ENCODE data around the gene GPR34. TPM values are rescaled to one million over a fixed set of nuclear protein-coding genes. Genes with fewer than 3 reads are reported as not detected.
"Not testable (repeated sequence)": the region's sequence is repeated elsewhere in the genome, so short reads cannot be mapped to it uniquely, and the experiment has no call there.

The GPR34 gene
- polyA plus RNA-seq, 2 of the 4 experiments (the other 2 are of a cell fraction), result 0.23 TPM; not detected in 1

- ATAC-seq, result no peak
- FAIRE-seq, result no peak
- WGBS (ENCODE audit: missing lambda C conversion rate), result 93% methylated on average over 12 of the region's 12 CpGs
- H3K4me3 ChIP-seq, result no peak overlapping the region
- H3K4me2 ChIP-seq, result no peak overlapping the region
- no peak for TF ChIP-seq KDM1A (IDR thresholded peaks at IDR 0.05; ENCODE audit: low read depth)
- TF ChIP-seq NPAS2 (CRISPR knock-in tag; IDR thresholded peaks at IDR 0.05; ENCODE audit: borderline replicate concordance), result no peak
- no peak for TF ChIP-seq FOSL2 (IDR thresholded peaks at IDR 0.05)
- no peak for TF ChIP-seq FOSL2 (CRISPR knock-in tag; IDR thresholded peaks at IDR 0.05)
- TF ChIP-seq JUNB (IDR thresholded peaks at IDR 0.05), result no peak
- TF ChIP-seq TFCP2L1 (CRISPR knock-in tag; IDR thresholded peaks at IDR 0.05), result no peak
- TF ChIP-seq MYC (IDR thresholded peaks at IDR 0.05; ENCODE audit: borderline replicate concordance, low read length), result no peak
- H3K4me1 ChIP-seq, result no peaks in the 10 kb centered on the region
- CTCF ChIA-PET, result no interaction called here
- no peak for DNase-seq (ENCODE audit: low read depth in 1 of 2, low spot score in 1 of 2)
- no peak overlapping the region for H3K27ac ChIP-seq
- POLR2A ChIA-PET, result no interaction called here
- H3K9me3 ChIP-seq, result peaks cover 3% of the 10 kb centered on the region; the same call in 1 of the 3 replicates
These were observed 28.1 kb downstream of the GPR34 start for GRCh38 chrX:41716767-41717473.

- no peak for TF ChIP-seq EHMT2 (IDR thresholded peaks at IDR 0.05; ENCODE audit: low read depth)
- no peak for TF ChIP-seq PHF8 (IDR thresholded peaks at IDR 0.05; ENCODE audit: borderline replicate concordance, low read depth)
- TF ChIP-seq KDM1A (IDR thresholded peaks at IDR 0.05; ENCODE audit: low read depth), result no peak
- TF ChIP-seq HDAC2 (IDR thresholded peaks at IDR 0.05), result no peak
- TF ChIP-seq JUNB (IDR thresholded peaks at IDR 0.05), result no peak
- TF ChIP-seq, protein P1, sequence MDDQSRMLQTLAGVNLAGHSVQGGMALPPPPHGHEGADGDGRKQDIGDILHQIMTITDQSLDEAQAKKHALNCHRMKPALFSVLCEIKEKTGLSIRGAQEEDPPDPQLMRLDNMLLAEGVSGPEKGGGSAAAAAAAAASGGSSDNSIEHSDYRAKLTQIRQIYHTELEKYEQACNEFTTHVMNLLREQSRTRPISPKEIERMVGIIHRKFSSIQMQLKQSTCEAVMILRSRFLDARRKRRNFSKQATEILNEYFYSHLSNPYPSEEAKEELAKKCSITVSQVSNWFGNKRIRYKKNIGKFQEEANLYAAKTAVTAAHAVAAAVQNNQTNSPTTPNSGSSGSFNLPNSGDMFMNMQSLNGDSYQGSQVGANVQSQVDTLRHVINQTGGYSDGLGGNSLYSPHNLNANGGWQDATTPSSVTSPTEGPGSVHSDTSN (IDR thresholded peaks at IDR 0.05), result no peak
- no peak for TF ChIP-seq NFE2L2 (conservative IDR thresholded peaks at IDR 0.05; ENCODE audit: low read length)
- TF ChIP-seq, protein P2, sequence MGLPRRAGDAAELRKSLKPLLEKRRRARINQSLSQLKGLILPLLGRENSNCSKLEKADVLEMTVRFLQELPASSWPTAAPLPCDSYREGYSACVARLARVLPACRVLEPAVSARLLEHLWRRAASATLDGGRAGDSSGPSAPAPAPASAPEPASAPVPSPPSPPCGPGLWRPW (IDR thresholded peaks at IDR 0.05), result no peak
- no peak for TF ChIP-seq RFX5 (IDR thresholded peaks at IDR 0.05)
- TF ChIP-seq GATA3 (IDR thresholded peaks at IDR 0.05; ENCODE audit: borderline replicate concordance), result no peak
- TF ChIP-seq, protein P3, sequence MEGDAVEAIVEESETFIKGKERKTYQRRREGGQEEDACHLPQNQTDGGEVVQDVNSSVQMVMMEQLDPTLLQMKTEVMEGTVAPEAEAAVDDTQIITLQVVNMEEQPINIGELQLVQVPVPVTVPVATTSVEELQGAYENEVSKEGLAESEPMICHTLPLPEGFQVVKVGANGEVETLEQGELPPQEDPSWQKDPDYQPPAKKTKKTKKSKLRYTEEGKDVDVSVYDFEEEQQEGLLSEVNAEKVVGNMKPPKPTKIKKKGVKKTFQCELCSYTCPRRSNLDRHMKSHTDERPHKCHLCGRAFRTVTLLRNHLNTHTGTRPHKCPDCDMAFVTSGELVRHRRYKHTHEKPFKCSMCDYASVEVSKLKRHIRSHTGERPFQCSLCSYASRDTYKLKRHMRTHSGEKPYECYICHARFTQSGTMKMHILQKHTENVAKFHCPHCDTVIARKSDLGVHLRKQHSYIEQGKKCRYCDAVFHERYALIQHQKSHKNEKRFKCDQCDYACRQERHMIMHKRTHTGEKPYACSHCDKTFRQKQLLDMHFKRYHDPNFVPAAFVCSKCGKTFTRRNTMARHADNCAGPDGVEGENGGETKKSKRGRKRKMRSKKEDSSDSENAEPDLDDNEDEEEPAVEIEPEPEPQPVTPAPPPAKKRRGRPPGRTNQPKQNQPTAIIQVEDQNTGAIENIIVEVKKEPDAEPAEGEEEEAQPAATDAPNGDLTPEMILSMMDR (IDR thresholded peaks at IDR 0.05), result no peak
- TF ChIP-seq SMC3 (IDR thresholded peaks at IDR 0.05), result no peak
- DNase-seq (ENCODE audit: low read depth in 1 of 2, low spot score in 1 of 2) (no peak), FAIRE-seq (no peak), ATAC-seq (no peak)
- Histone ChIP-seq H3K4me3 (no peak overlapping the region), H3K4me1 (peaks cover 3% of the 10 kb centered on the region; the same call in 1 of the 3 replicates), H3K27ac (no peak overlapping the region), H3K9me3 (peaks cover 3% of the 10 kb centered on the region; the same call in 1 of the 3 replicates), H3K4me2 (no peak overlapping the region)
- WGBS (ENCODE audit: missing lambda C conversion rate), result 94% methylated on average over 4 of the region's 4 CpGs
- ChIA-PET CTCF (no interaction called here), POLR2A (no interaction called here)
These were observed 29.9 kb downstream of the GPR34 start for GRCh38 chrX:41718481-41719235.

DNA sequence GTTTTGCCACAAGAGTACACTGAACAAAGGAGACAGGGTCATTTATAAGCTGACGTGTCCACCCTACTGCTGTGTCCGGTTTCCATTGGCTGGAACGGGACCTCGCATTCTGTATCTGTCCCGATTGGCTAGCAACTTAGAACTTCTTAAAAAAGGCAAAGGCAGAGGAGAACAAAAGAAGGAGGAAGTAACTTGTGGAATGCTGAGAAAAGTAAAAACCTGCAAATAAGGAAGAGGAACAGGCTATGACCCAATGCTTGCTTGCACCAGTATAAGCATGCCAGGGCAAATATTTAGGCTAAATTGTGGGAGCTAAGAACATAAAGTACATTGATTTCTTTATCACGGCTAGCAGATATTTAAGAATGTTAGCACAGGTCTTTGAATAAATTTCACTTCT, 30.8 kb downstream of the GPR34 start:
- H3K4me2 ChIP-seq; H3K27ac ChIP-seq; H3K4me1 ChIP-seq; POLR2A ChIA-PET; H3K4me3 ChIP-seq; FAIRE-seq; DNase-seq (ENCODE audit: low read depth in 1 of 2, low spot score in 1 of 2); H3K9me3 ChIP-seq; ATAC-seq; CTCF ChIA-PET: not testable (repeated sequence)
- 92% methylated on average over 6 of the region's 6 CpGs for WGBS (ENCODE audit: missing lambda C conversion rate)

Data from A549 (cell line).